ENCODE measurements around the gene HGD. TPM values are rescaled to one million over a fixed set of nuclear protein-coding genes. Genes with fewer than 3 reads are reported as not detected.

The HGD gene
- total and polyA plus RNA-seq, 2 donors from 2014 or later = 72.0 to 251 TPM

DNA sequence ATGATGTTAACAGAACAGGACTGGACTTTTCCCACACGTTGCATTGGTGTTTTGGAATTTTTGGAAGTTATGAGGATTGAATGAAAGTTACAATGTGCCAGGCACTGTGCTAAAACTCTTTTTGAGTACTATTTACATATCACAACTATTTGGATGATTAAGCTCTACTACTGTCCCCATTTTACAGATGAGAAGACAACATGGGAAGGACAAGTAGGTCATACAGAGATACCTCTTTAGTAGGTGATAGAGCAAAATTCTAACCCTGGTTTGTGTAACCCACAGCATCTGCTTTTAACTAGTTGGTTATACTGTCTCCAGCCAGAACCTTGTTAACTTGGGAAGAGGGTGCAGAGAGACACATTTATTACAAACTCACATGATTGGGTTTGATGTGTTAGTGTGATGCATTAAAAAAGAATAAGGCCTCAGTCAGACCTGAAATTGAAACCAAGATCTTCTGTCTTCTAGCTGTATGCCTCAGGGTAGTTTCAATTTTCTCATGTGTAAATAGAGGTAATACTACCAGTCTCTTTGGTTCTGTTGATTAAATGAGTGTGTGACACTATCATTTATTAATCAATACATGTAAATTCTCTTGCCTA lies 84.5 kb downstream of the HGD start:
- intact Hi-C loops (cut with DNase I) = no loop called here
- H3K27ac ChIP-seq (ENCODE audit: low read depth in 2 of 2, low read length in 2 of 2) = peak overlapping the region; percentile 21 to 33
- peak overlapping the region; percentile 33 to 78 (median 34) for H3K9ac ChIP-seq (ENCODE audit: low read length in 3 of 3)
- FAIRE-seq (no peak), DNase-seq (no peak)
- TF ChIP-seq CTCF (IDR thresholded peaks at IDR 0.05; ENCODE audit: borderline replicate concordance, extremely low read depth, insufficient read depth) = no peak
- H3K4me1 ChIP-seq (ENCODE audit: control insufficient read depth in 2 of 3, insufficient read depth in 2 of 3, low read depth in 1 of 3, low read length in 3 of 3) = peaks cover 3 to 32% (median 14%) of the 10 kb centered on the region in 3 donors
- H3K4me3 ChIP-seq (ENCODE audit: low read length in 3 of 3) = peak overlapping the region; percentile 40 to 98 (median 65)
- H3K27me3 ChIP-seq (ENCODE audit: control insufficient read depth, insufficient read depth, low read length) = no peaks in the 10 kb centered on the region
- H3K36me3 ChIP-seq (ENCODE audit: control insufficient read depth in 2 of 3, insufficient read depth in 3 of 3, low read length in 3 of 3) = peaks cover 0 to 30% (median 7%) of the 10 kb centered on the region in 3 donors
- no peaks in the 10 kb centered on the region for H3K9me3 ChIP-seq (ENCODE audit: control insufficient read depth in 2 of 3, insufficient read depth in 1 of 3, low read length in 3 of 3)

- Histone ChIP-seq H3K36me3 (ENCODE audit: control insufficient read depth in 2 of 3, insufficient read depth in 3 of 3, low read length in 3 of 3) (peaks cover 0 to 24% (median 4%) of the 10 kb centered on the region in 3 donors), H3K27ac (ENCODE audit: low read depth in 2 of 2, low read length in 2 of 2) (peak overlapping the region; percentile 94 to 96), H3K27me3 (ENCODE audit: control insufficient read depth, insufficient read depth, low read length) (no peaks in the 10 kb centered on the region), H3K4me1 (ENCODE audit: control insufficient read depth in 2 of 3, insufficient read depth in 2 of 3, low read depth in 1 of 3, low read length in 3 of 3) (peaks cover 3 to 32% (median 14%) of the 10 kb centered on the region in 3 donors), H3K9ac (ENCODE audit: low read length in 3 of 3) (peak overlapping the region; percentile 92 to 100 (median 95)), H3K4me3 (ENCODE audit: low read length in 3 of 3) (peak overlapping the region; percentile 98 to 99 (median 98)), H3K9me3 (ENCODE audit: control insufficient read depth in 2 of 3, insufficient read depth in 1 of 3, low read length in 3 of 3) (no peaks in the 10 kb centered on the region)
- FAIRE-seq = no peak
- DNase-seq = no peak
- intact Hi-C loops (cut with DNase I) = no loop called here
- TF ChIP-seq CTCF (IDR thresholded peaks at IDR 0.05; ENCODE audit: borderline replicate concordance, extremely low read depth, insufficient read depth) = no peak
These were observed 85.2 kb downstream of the HGD start for GRCh38 chr3:120596853-120597223.

DNA sequence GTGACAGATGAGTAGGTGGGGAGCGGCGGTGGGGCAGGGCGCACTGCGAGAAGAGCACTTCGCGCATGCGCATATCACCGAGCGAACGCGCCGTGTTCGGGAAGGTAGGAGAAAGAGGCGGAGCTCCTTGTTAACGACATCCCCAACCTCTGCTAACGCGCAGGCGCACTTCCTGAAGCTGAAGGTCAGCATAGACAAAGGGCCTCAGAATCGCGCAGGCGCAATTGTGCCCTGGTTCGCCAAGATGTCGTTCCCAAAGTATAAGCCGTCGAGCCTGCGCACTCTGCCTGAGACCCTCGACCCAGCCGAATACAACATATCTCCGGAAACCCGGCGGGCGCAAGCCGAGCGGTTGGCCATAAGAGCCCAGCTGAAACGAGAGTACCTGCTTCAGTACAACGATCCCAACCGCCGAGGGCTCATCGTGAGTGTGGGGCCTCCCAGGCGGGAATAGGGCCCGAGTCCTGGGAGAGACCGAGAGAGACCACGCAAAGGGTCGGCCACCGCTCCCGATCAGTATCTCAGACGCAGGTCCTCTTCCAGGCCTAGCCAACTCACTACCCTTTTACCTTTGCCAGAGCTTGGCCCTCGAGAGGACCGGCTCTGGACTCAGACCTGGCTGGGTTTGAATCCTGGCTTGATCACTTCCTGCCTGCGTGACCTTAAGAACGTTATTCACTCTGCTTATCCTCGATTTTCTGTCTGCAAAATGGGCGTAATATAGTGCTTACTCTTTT lies 85.8 kb downstream of the HGD start, which contains the start of gene NDUFB4:
Gene NDUFB4, plus strand, starts transcription at position 221 of the 737 bp plus-strand sequence. Its CDS starts 24 bp downstream, at position 245.
- H3K27me3 ChIP-seq (ENCODE audit: control insufficient read depth, insufficient read depth, low read length) = no peaks in the 10 kb centered on the region
- intact Hi-C loops (cut with DNase I) = no loop called here
- peak within 1 kb of the TSS; percentile 98 to 99 (median 98) for H3K4me3 ChIP-seq (ENCODE audit: low read length in 3 of 3)
- FAIRE-seq = peak; percentile 97
- peak within 1 kb of the TSS; percentile 94 to 96 for H3K27ac ChIP-seq (ENCODE audit: low read depth in 2 of 2, low read length in 2 of 2)
- DNase-seq = peak; percentile 98 to 100 (median 99)
- no peaks in the 10 kb centered on the region for H3K9me3 ChIP-seq (ENCODE audit: control insufficient read depth in 2 of 3, insufficient read depth in 1 of 3, low read length in 3 of 3)
- peak within 1 kb of the TSS; percentile 92 to 100 (median 95) for H3K9ac ChIP-seq (ENCODE audit: low read length in 3 of 3)
- H3K36me3 ChIP-seq (ENCODE audit: control insufficient read depth in 2 of 3, insufficient read depth in 3 of 3, low read length in 3 of 3) = peaks cover 0 to 21% (median 4%) of the 10 kb centered on the region in 3 donors
- H3K4me1 ChIP-seq (ENCODE audit: control insufficient read depth in 2 of 3, insufficient read depth in 2 of 3, low read depth in 1 of 3, low read length in 3 of 3) = peaks cover 3 to 28% (median 14%) of the 10 kb centered on the region in 3 donors
- no peak for TF ChIP-seq CTCF (IDR thresholded peaks at IDR 0.05; ENCODE audit: borderline replicate concordance, extremely low read depth, insufficient read depth)
